ENCODE measurements around the gene NR2F1.

DNA sequence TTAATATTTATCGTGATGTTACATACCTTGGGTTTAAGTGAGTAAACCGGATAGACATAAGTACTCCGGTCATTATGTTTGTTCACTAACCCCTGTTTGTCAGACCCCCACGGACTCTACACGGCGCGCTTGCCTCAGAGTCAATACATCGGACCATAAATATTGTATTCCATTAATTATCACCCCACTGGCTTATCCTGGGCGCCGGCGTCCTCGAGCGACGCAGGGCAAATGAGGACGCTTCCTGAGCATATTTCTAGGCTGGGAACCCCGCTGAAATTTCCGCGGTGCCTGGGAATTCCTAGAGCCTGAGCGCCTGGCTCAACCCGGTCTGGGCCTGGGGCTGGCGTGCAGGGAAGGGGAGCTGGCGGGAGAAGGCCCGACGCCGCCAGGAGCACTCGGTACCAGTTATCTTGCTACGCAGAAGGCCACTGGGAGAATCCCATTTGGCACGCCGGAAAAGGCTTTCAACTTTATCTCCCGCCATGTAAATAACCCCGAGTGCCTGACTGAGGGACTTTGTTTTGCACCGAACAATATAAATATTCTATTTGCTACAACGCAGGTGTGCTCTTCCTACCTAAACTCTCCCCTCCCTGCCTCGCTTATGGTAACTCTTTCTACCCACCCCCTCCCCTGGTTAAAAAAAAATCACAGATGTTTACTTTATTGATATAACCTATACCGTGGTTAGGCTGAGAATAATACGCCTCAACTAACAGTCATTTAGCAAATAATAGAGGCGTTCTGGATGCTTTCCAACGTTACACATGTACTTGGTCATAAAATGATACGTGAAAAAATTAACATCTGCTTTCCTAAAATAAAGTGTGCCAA, 19.4 kb downstream of the NR2F1 start:
- TF ChIP-seq CTCF (IDR thresholded peaks at IDR 0.05) (no peak), POLR2A (IDR thresholded peaks at IDR 0.05) (no peak)

Data from thyroid gland (tissue), 4 donors.